Smooth muscle cell (in vitro differentiated cells): ENCODE measurements around the gene ATG2A. TPM values are rescaled to one million over a fixed set of nuclear protein-coding genes. Genes with fewer than 3 reads are reported as not detected.

Experiments
- DNase-seq: peaks from one replicate; lab custom pipeline; 2025; ENCODE audit not compliant: unreplicated experiment; lab: John Stamatoyannopoulos, UW
- H2AFZ ChIP-seq: fragments of 200-600 bp; sonication (generic); 2 replicates; pipeline ENCODE4 v1.6.0; 2016; ENCODE audit warnings: antibody characterized with exemption, low read depth, mild to moderate bottlenecking
- H3F3A ChIP-seq: fragments of 200-600 bp; sonication (generic); 2 replicates; pipeline ENCODE4 v1.6.0; 2017; ENCODE audit warnings: antibody characterized with exemption, low read depth
- H3K27ac ChIP-seq: fragments of 200-600 bp; sonication (generic); 2 replicates; pipeline ENCODE4 v1.5.1; 2016; ENCODE audit warnings: low read depth, mild to moderate bottlenecking
- H3K27me3 ChIP-seq: fragments of 200-600 bp; sonication (generic); 2 replicates; pipeline ENCODE4 v1.6.1; 2016; ENCODE audit warnings: low read depth, mild to moderate bottlenecking
- H3K36me3 ChIP-seq: fragments of 200-600 bp; sonication (generic); 2 replicates; pipeline ENCODE4 v1.5.1; 2016; ENCODE audit warnings: low read depth
- H3K4me1 ChIP-seq: fragments of 200-600 bp; sonication (generic); 2 replicates; pipeline ENCODE4 v1.5.1; 2016; ENCODE audit warnings: low read depth
- H3K4me2 ChIP-seq: fragments of 200-600 bp; sonication (generic); 2 replicates; pipeline ENCODE4 v1.6.0; 2016; ENCODE audit warnings: mild to moderate bottlenecking
- H3K4me3 ChIP-seq: fragments of 200-600 bp; sonication (generic); 2 replicates; pipeline ENCODE4 v1.5.1; 2016; ENCODE audit warnings: mild to moderate bottlenecking
- H3K79me2 ChIP-seq: fragments of 200-600 bp; sonication (generic); 2 replicates; pipeline ENCODE4 v1.6.0; 2016; ENCODE audit warnings: low read depth, mild to moderate bottlenecking
- H3K9ac ChIP-seq: fragments of 200-600 bp; sonication (generic); 2 replicates; pipeline ENCODE4 v1.6.0; 2016; ENCODE audit warnings: low read depth
- H3K9me3 ChIP-seq: fragments of 200-600 bp; sonication (generic); replicated peaks from 2 replicates; pipeline ENCODE4 v1.5.1; 2016; ENCODE audit warnings: low read depth
- H4K20me1 ChIP-seq: fragments of 200-600 bp; sonication (generic); 2 replicates; pipeline ENCODE4 v1.6.0; 2016; ENCODE audit warnings: low read depth
- WGBS: methylation state at CpG from one replicate; pipeline ENCODE4 v1.1.7; 2016; ENCODE audit warnings: low lambda C conversion rate; 5-methylcytosine and 5-hydroxymethylcytosine counted together
- polyA plus RNA-seq: library from polyadenylated mRNA; unstranded; fragments of >200 nt; fragmentation: Nextera tagmentation; extraction: Ambion mirVana; gene quantifications from 2 replicates; pipeline ENCODE4 v1.2.1, GENCODE V29; 2016
- total RNA-seq: library from RNA; depleted of rRNA; stranded (reverse); fragments of >200 nt; gene quantifications from 2 replicates; pipeline ENCODE4 v1.2.3, GENCODE V29; 2014
- TF ChIP-seq, protein P1 (sequence below): fragments of 200-600 bp; sonication (generic); IDR thresholded peaks from 2 replicates; pipeline ENCODE4 v1.5.1; 2017; ENCODE audit warnings: borderline replicate concordance, mild to moderate bottlenecking, antibody characterized with exemption; ENCODE audit not compliant: insufficient read depth, poor library complexity, severe bottlenecking

The ATG2A gene
- total and polyA plus RNA-seq, 2 experiments from 2014 or later = 4.9 to 6.2 TPM

- Histone ChIP-seq H2AFZ (no peak overlapping the region), H3K27me3 (no peaks in the 10 kb centered on the region), H3K79me2 (no peaks in the 10 kb centered on the region), H3K4me1 (no peaks in the 10 kb centered on the region), H3K4me2 (no peak overlapping the region), H3K27ac (no peak overlapping the region), H3K4me3 (no peak overlapping the region), H3K9me3 (no peaks in the 10 kb centered on the region), H3K36me3 (no peaks in the 10 kb centered on the region), H3K9ac (no peak overlapping the region), H4K20me1 (no peaks in the 10 kb centered on the region), H3F3A (no peaks in the 10 kb centered on the region)
- no peak for DNase-seq
- WGBS = 98% methylated on average over 17 of the region's 17 CpGs
- TF ChIP-seq, protein P1, sequence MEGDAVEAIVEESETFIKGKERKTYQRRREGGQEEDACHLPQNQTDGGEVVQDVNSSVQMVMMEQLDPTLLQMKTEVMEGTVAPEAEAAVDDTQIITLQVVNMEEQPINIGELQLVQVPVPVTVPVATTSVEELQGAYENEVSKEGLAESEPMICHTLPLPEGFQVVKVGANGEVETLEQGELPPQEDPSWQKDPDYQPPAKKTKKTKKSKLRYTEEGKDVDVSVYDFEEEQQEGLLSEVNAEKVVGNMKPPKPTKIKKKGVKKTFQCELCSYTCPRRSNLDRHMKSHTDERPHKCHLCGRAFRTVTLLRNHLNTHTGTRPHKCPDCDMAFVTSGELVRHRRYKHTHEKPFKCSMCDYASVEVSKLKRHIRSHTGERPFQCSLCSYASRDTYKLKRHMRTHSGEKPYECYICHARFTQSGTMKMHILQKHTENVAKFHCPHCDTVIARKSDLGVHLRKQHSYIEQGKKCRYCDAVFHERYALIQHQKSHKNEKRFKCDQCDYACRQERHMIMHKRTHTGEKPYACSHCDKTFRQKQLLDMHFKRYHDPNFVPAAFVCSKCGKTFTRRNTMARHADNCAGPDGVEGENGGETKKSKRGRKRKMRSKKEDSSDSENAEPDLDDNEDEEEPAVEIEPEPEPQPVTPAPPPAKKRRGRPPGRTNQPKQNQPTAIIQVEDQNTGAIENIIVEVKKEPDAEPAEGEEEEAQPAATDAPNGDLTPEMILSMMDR = no peak
Observed at GRCh38 chr11:64900774-64901173, 16.2 kb downstream of the ATG2A start.

DNA sequence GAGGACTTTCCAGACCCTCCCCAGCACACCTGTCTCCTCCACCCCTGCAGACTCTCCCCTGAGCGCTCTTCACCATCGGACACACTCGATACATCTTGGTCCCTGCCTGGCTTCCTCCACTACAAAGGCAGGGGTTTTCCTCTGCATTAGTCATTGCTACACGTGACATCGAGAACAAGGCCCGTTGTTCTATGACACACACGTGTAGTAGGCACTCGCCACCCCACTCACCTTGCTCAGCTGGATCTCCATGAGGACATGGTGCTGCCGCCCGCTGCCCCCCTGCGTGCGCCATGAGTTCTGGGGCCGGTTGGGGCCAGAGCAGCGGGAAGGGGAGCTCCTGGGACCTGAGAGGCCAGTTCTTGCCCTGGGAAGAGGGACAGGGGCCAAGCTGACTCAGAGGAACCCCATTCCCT lies 16.7 kb downstream of the ATG2A start:
- Histone ChIP-seq H3K36me3 (no peaks in the 10 kb centered on the region), H3K27me3 (no peaks in the 10 kb centered on the region), H3K4me1 (no peaks in the 10 kb centered on the region), H3K27ac (no peak overlapping the region), H3F3A (no peaks in the 10 kb centered on the region), H3K9ac (no peak overlapping the region), H3K4me2 (no peak overlapping the region), H4K20me1 (no peaks in the 10 kb centered on the region), H3K9me3 (no peaks in the 10 kb centered on the region), H2AFZ (no peak overlapping the region), H3K4me3 (no peak overlapping the region), H3K79me2 (no peaks in the 10 kb centered on the region)
- 93% methylated on average over 14 of the region's 14 CpGs for WGBS
- TF ChIP-seq, protein P1 = no peak
- no peak for DNase-seq

GRCh38 chr11:64898541-64898940 lies 18.5 kb downstream of the ATG2A start:
- H3K9ac ChIP-seq = no peak overlapping the region
- no peaks in the 10 kb centered on the region for H3F3A ChIP-seq
- WGBS = 97% methylated on average over 19 of the region's 19 CpGs
- H3K4me2 ChIP-seq = no peak overlapping the region
- no peak overlapping the region for H3K27ac ChIP-seq
- TF ChIP-seq, protein P1 = no peak
- no peak overlapping the region for H3K4me3 ChIP-seq
- no peaks in the 10 kb centered on the region for H3K36me3 ChIP-seq
- no peaks in the 10 kb centered on the region for H3K27me3 ChIP-seq
- DNase-seq = no peak
- H3K79me2 ChIP-seq = no peaks in the 10 kb centered on the region
- H4K20me1 ChIP-seq = no peaks in the 10 kb centered on the region
- H3K4me1 ChIP-seq = no peaks in the 10 kb centered on the region
- no peak overlapping the region for H2AFZ ChIP-seq
- H3K9me3 ChIP-seq = no peaks in the 10 kb centered on the region

GRCh38 chr11:64898076-64898445 lies 18.9 kb downstream of the ATG2A start:
- H3K4me3 ChIP-seq = no peak overlapping the region
- H3K27me3 ChIP-seq = no peaks in the 10 kb centered on the region
- no peaks in the 10 kb centered on the region for H3K36me3 ChIP-seq
- DNase-seq = no peak
- no peaks in the 10 kb centered on the region for H4K20me1 ChIP-seq
- H3K27ac ChIP-seq = no peak overlapping the region
- WGBS = 99% methylated on average over 9 of the region's 9 CpGs
- H2AFZ ChIP-seq = no peak overlapping the region
- H3K4me1 ChIP-seq = no peaks in the 10 kb centered on the region
- H3F3A ChIP-seq = no peaks in the 10 kb centered on the region
- H3K9me3 ChIP-seq = no peaks in the 10 kb centered on the region
- H3K79me2 ChIP-seq = no peaks in the 10 kb centered on the region
- TF ChIP-seq, protein P1 = no peak
- H3K9ac ChIP-seq = no peak overlapping the region
- no peak overlapping the region for H3K4me2 ChIP-seq
